OCI-LY3 (cell line): ENCODE results near the gene CMTR1.
"Not testable (repeated sequence)": the region's sequence is repeated elsewhere in the genome, so short reads cannot be mapped to it uniquely, and the experiment has no call there.

Source experiments
- CTCF ChIP-seq: fragments of 200-600, 300-600 bp; sonication (generic); IDR thresholded peaks from 2 replicates; pipeline ENCODE4 v1.5.1; 2014; ENCODE audit warnings: antibody characterized with exemption, low read length, low read depth
- EZH2phosphoT487 ChIP-seq: fragments of 200-600 bp; shearing (Covaris generic); IDR thresholded peaks from 2 replicates; pipeline ENCODE4 v1.6.1; 2018; ENCODE audit warnings: antibody characterized with exemption, mixed run types, low read depth

GRCh38 chr6:37401658-37402057, 31.4 kb upstream of the CMTR1 start:
- TF ChIP-seq CTCF, EZH2phosphoT487: not testable (repeated sequence)
